ENCODE results near the gene ZRANB1.
A peak's percentile ranks its signal among the peaks of the same experiment; 100 is the strongest.

GRCh38 chr10:124917428-124918190 lies 24.3 kb upstream of the ZRANB1 start:
- TF ChIP-seq CTCF (IDR thresholded peaks at IDR 0.05) (no peak), POLR2A (IDR thresholded peaks at IDR 0.05) (peak; percentile 56), POLR2AphosphoS5 (IDR thresholded peaks at IDR 0.05) (peak; percentile 21 to 38 (median 25)), EP300 (IDR thresholded peaks at IDR 0.05; ENCODE audit: low read depth) (no peak)

Data from transverse colon (tissue), 4 donors.